Astrocyte of the cerebellum (primary cell): Measurements from ENCODE around the gene USP33.

ENCODE experiments used
- DNase-seq: peaks from one replicate; pipeline ENCODE4 v3.0.0-alpha.2; 2011; ENCODE audit warnings: low read depth
- H3K4me3 ChIP-seq: 2 replicates; pipeline ENCODE4 v1.5.1; 2011; ENCODE audit warnings: mild to moderate bottlenecking, low read depth, low read length, moderate library complexity
- CTCF ChIP-seq: IDR thresholded peaks from 2 replicates; pipeline ENCODE4 v1.5.1; 2012; ENCODE audit warnings: low read length, low read depth, moderate library complexity, mild to moderate bottlenecking; ENCODE audit errors: missing control alignments
- in situ Hi-C: cut with HindIII; loops from 2 replicates; pipeline ENCODE4 v1.10.0; 2017; ENCODE audit warnings: low sequenced_read_pairs

The USP33 gene

GRCh38 chr1:77783141-77783540 is 23.5 kb upstream of the USP33 start:
- no peak for TF ChIP-seq CTCF
- DNase-seq: no peak
- in situ Hi-C loops: no loop called here
- H3K4me3 ChIP-seq: no peak overlapping the region

- DNase-seq: no peak
- no peak overlapping the region for H3K4me3 ChIP-seq
- TF ChIP-seq CTCF: no peak
- in situ Hi-C loops: no loop called here
Measured at GRCh38 chr1:77781683-77782082, 22.0 kb upstream of the USP33 start.

- DNase-seq: peak; percentile 63
- in situ Hi-C loops: no loop called here
- TF ChIP-seq CTCF: no peak
- peak within 1 kb of the TSS; percentile 84 for H3K4me3 ChIP-seq
Measured at GRCh38 chr1:77779529-77780281, 20.1 kb upstream of the USP33 start, which contains the start of gene MIGA1. MIGA1 (plus strand) TSS chr1:77779649; CDS start chr1:77783253, 3,604 bp downstream.

- in situ Hi-C loops: no loop called here
- DNase-seq: no peak
- TF ChIP-seq CTCF: no peak
- H3K4me3 ChIP-seq: no peak overlapping the region
Measured at GRCh38 chr1:77776007-77776700, 16.5 kb upstream of the USP33 start.

GRCh38 chr1:77768006-77768405 is 8.4 kb upstream of the USP33 start:
- TF ChIP-seq CTCF: no peak
- DNase-seq: no peak
- H3K4me3 ChIP-seq: no peak overlapping the region
- in situ Hi-C loops: no loop called here

GRCh38 chr1:77762072-77762476 is 2.4 kb upstream of the USP33 start:
- no peak for TF ChIP-seq CTCF
- in situ Hi-C loops: no loop called here
- DNase-seq: no peak
- no peak overlapping the region for H3K4me3 ChIP-seq
